Peyer's patch (tissue), 4 donors: Measurements from ENCODE around the gene SYNDIG1.

Source experiments
- CTCF ChIP-seq, 6 experiments: fragments of 450-650 bp in 4 of 6; fragments of 200-600 bp in 2 of 6; sonication (generic) in 1 of 6; IDR thresholded peaks; one replicate each; pipeline ENCODE4 v1.5.1; 2017 to 2019; ENCODE audit warnings: antibody characterized with exemption in 6 of 6, mild to moderate bottlenecking in 3 of 6, moderate library complexity in 1 of 6
- POLR2A ChIP-seq, 2 donors: fragments of 450-650 bp; IDR thresholded peaks; one replicate each; pipeline ENCODE4 v1.5.1; 2017; ENCODE audit warnings: antibody characterized with exemption in 2 of 2, mild to moderate bottlenecking in 2 of 2, moderate library complexity in 2 of 2

DNA sequence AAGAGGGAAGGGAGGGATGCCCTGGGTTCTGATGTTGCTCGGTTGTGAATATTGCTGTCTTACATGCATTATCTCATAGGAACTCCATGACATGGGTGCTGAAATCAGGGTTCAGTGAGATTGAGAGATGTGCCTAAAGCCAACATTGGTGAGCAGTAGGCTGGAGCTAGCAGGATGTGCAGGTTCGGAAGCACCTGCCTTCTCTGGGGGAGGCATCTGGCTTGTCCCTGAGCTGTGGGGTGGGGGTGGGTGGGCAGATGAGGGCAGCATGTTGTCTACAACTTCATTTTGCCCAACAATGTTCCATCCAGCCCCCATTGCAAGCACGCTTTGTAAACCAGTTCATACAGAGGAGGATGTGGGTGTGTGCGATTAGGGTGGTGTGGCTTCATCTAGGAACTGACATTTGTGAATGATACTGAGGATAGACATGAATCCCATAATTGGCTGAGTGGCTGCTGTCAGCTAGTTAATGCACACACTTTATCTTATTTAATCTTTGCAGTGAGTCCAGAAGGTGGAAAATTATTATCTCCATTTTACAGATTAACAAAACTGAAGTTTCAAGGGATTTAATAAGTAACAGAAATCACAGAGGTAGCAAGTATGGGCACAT, 119.4 kb downstream of the SYNDIG1 start:
- TF ChIP-seq POLR2A (IDR thresholded peaks at IDR 0.05): no peak
- TF ChIP-seq CTCF (IDR thresholded peaks at IDR 0.05): no peak
